ENCODE results near the gene SOX6.

SOX6 gene

DNA sequence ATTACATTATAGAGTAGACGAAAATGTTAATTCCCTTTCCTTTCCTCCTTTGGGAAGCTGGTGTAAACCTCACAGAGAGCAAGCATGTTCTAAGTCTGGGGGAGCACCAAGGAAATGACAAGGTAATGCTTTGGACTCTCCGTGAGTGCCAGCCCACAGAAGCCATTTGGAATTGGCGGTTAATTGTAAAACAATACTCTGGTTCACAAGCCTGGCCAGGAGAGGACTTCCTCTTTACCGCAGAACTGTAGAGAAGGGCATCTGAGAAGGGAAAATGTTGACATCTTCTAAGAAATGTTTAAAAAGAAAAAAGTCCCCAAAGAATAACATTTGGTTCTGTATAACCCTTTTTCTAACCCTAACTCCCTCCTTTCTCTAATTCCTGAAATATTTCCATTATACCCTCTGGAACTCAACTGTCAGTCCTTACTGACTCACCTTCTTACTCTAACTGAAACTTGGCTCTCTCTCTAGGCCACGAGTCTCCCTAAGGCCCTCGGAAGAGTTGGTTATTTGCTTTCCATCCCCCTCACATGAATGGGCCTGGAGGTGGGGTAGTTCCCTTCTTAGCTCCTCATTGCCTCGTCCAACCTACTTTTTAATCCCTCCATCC, 379.8 kb downstream of the SOX6 start:
- DNase-seq (ENCODE audit: low read depth) = peak; percentile 41
- TF ChIP-seq, protein P1, sequence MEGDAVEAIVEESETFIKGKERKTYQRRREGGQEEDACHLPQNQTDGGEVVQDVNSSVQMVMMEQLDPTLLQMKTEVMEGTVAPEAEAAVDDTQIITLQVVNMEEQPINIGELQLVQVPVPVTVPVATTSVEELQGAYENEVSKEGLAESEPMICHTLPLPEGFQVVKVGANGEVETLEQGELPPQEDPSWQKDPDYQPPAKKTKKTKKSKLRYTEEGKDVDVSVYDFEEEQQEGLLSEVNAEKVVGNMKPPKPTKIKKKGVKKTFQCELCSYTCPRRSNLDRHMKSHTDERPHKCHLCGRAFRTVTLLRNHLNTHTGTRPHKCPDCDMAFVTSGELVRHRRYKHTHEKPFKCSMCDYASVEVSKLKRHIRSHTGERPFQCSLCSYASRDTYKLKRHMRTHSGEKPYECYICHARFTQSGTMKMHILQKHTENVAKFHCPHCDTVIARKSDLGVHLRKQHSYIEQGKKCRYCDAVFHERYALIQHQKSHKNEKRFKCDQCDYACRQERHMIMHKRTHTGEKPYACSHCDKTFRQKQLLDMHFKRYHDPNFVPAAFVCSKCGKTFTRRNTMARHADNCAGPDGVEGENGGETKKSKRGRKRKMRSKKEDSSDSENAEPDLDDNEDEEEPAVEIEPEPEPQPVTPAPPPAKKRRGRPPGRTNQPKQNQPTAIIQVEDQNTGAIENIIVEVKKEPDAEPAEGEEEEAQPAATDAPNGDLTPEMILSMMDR (conservative IDR thresholded peaks at IDR 0.05; ENCODE audit: low read length) = no peak
- H3K4me3 ChIP-seq (ENCODE audit: low read length) = no peak overlapping the region

DNA sequence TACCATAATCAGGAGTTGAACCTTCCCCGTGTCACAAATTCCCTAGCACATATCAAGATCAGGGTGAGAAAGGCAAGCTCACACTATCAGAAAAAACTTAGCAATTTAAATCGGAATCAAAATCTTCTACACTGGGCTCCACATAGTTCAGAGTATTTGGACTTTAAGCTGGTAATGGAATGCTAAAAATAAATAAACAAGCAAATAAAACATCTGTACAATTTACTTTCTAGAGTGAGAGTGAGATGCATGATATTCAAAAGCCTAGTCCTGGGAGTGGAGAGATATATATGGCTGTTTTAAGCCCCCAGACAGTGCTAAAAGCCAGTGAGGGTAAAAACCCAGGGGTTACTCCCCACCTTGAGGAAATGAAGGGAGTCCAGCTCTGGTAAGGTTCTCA, 380.6 kb downstream of the SOX6 start:
- TF ChIP-seq, protein P1 (conservative IDR thresholded peaks at IDR 0.05; ENCODE audit: low read length) = no peak
- DNase-seq (ENCODE audit: low read depth) = no peak
- no peak overlapping the region for H3K4me3 ChIP-seq (ENCODE audit: low read length)

DNA sequence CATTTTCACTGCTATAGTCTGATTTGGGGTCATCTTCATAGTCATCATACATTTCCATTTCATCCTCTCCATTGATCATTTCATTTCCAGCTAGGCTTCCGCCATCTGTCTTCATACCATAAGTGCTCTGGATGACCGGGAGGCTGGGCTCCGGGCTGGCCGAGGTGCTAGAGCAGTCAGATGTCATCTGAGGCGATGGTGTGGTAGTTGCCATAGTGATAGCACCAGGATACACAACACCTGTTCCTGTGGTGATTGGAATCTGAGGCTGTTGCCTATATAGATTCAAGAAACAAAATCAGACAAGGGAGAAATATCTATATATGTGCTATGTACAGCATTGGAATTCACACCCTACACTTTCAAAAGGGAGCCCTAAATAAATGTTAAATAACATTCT, 383.5 kb downstream of the SOX6 start:
- TF ChIP-seq, protein P1 (conservative IDR thresholded peaks at IDR 0.05; ENCODE audit: low read length) = no peak
- no peak overlapping the region for H3K4me3 ChIP-seq (ENCODE audit: low read length)
- DNase-seq (ENCODE audit: low read depth) = no peak

DNA sequence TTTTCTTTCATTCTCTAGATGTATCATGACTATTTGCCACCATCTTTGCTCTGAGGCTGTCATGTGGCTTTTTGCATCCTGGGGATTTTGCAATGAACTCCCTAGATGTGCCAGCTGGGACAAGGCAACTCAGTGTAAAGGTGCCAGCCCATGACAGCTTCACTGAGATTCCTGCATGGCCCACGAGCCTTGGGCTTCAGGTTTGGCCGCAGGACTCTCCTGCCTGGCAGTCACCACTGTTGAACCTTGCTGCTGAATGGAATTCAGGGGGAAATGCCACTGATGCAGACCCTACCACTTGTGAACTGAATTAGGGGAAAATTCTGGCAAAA, 385.2 kb downstream of the SOX6 start:
- TF ChIP-seq, protein P1 (conservative IDR thresholded peaks at IDR 0.05; ENCODE audit: low read length) = no peak
- no peak for DNase-seq (ENCODE audit: low read depth)

DNA sequence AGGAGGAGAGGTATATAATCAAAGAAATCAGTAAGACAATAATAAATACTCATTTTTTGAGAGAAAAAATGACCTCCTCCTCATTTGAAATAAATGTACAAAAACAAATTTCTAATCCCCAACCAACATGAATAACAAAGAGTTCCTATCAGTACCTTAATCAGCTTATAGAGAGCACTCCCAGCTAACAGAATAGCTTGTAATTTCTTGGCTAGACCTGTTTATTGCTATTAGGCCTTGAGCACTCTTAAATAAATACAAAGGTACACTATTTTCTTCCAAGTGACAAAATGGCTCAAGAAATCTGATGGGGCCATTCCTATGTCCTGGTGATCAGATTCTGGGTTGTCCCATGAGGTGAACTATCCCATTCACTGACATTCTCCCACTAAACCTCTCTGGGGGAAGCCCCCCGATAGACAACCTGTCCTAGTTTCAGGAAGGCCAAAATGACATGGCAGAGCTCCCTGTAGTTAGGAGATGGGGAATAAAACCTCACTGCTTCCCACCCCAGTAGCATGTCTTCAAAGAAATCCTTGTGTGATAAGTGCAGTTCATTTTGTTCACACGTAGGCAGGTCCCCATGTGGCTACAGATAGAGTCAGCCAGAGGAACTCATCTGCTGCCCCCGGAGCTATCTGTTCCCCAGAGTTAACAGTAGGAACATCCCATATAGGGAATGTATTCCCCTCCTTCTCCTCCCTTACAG, 385.7 kb downstream of the SOX6 start:
- DNase-seq (ENCODE audit: low read depth) = no peak
- H3K4me3 ChIP-seq (ENCODE audit: low read length) = no peak overlapping the region
- TF ChIP-seq, protein P1 (conservative IDR thresholded peaks at IDR 0.05; ENCODE audit: low read length) = no peak

More for the DNA sequence above, 385.2 kb downstream of the SOX6 start:
- no peak overlapping the region for H3K4me3 ChIP-seq (ENCODE audit: low read length)

DNA sequence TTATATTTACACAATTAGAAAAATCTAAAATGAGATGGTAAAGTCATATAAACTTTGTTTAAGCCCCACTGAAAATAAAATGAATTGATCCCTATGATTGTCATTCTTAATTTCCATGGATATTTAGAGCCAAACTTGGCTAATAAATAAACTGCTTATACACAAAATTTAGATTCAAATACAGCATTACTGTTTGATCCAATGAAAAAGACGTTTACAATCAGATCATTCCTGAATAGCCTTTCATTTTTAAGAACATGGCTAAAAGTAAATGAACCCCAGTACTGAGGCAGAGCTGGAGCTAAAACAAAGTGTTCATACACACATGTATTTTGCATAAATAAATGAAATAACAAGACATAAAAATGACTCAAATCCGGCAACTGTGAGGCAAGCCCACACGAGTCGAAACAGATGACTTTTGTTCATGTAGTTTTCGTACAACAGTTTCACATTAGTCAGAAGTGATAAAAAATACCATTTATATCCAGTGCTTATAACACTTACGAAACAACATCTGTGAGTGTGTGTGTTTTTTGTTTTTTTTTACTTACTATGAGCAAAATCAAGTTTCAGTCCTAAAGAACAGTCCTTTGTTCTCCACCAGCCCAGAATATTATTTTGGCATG, 386.5 kb downstream of the SOX6 start:
- TF ChIP-seq, protein P1 (conservative IDR thresholded peaks at IDR 0.05; ENCODE audit: low read length) = no peak
- H3K4me3 ChIP-seq (ENCODE audit: low read length) = peak overlapping the region; percentile 27
- DNase-seq (ENCODE audit: low read depth) = peak; percentile 91

DNA sequence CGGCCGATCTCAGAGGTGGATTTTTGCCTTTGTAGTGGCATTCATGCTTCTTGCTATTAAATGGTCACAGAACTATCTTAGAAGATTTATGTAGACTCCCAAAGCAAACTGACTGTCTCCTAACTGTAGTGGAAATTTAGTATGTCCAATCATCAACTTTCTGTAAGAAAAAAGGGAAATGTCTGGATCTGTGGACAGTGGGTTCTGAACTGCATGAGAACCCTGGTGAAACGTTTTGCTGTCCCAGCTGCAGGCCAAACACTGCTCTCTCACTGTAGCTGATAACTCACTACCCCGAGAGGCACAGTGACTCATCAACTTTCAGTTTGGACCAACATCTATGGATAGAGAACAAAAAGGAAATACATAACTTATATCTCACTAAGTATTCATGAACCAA, 387.1 kb downstream of the SOX6 start:
- no peak overlapping the region for H3K4me3 ChIP-seq (ENCODE audit: low read length)
- TF ChIP-seq, protein P1 (conservative IDR thresholded peaks at IDR 0.05; ENCODE audit: low read length) = no peak
- peak; percentile 73 for DNase-seq (ENCODE audit: low read depth)
